Skin of body (tissue), 2 donors: ENCODE measurements around the gene DAPK3. TPM values are rescaled to one million over a fixed set of nuclear protein-coding genes. Genes with fewer than 3 reads are reported as not detected.
"Not testable (repeated sequence)": the region's sequence is repeated elsewhere in the genome, so short reads cannot be mapped to it uniquely, and the experiment has no call there.

Experiments
- DNase-seq: peaks from one replicate; lab custom pipeline; 2025; lab: John Stamatoyannopoulos, UW
- total RNA-seq: library from RNA; depleted of rRNA; stranded (reverse); fragments of >200 nt; gene quantifications from one replicate; pipeline ENCODE4 v1.2.3, GENCODE V29; 2014

DAPK3 gene
- total RNA-seq = 52.5 TPM

GRCh38 chr19:3970808-3971598, at the start of gene DAPK3:
DAPK3 (minus strand) TSS chr19:3971099; CDS start chr19:3969735, 1,364 bp downstream.
- DNase-seq = peak; percentile 97

- no peak for DNase-seq
Measured at GRCh38 chr19:4019578-4019977, 48.7 kb upstream of the DAPK3 start.

GRCh38 chr19:4018775-4019504, 48.0 kb upstream of the DAPK3 start:
- DNase-seq = no peak

- no peak for DNase-seq
Measured at GRCh38 chr19:4018140-4018613, 47.3 kb upstream of the DAPK3 start.

GRCh38 chr19:4016903-4017638, 46.2 kb upstream of the DAPK3 start:
- DNase-seq = no peak

- DNase-seq = no peak
Measured at GRCh38 chr19:4016486-4016885, 45.6 kb upstream of the DAPK3 start.

GRCh38 chr19:4015705-4016402, 45.0 kb upstream of the DAPK3 start:
- no peak for DNase-seq

- no peak for DNase-seq
Measured at GRCh38 chr19:4014541-4015491, 43.9 kb upstream of the DAPK3 start.

GRCh38 chr19:4013886-4014540, 43.1 kb upstream of the DAPK3 start:
- DNase-seq = no peak

GRCh38 chr19:4012975-4013634, 42.2 kb upstream of the DAPK3 start:
- no peak for DNase-seq

- DNase-seq = no peak
Measured at GRCh38 chr19:4012092-4012974, 41.4 kb upstream of the DAPK3 start.

GRCh38 chr19:4011430-4011829, 40.5 kb upstream of the DAPK3 start:
- not testable (repeated sequence) for DNase-seq

- DNase-seq = no peak
Measured at GRCh38 chr19:4010808-4011110, 39.9 kb upstream of the DAPK3 start.

GRCh38 chr19:4009990-4010807, 39.3 kb upstream of the DAPK3 start:
- no peak for DNase-seq

- DNase-seq = no peak
Measured at GRCh38 chr19:4007836-4008539, 37.1 kb upstream of the DAPK3 start.

- peak; percentile 94 for DNase-seq
Measured at GRCh38 chr19:4007021-4007835, 36.3 kb upstream of the DAPK3 start, which contains the start of gene PIAS4. PIAS4 (plus strand) TSS chr19:4007736; CDS start chr19:4007761, 25 bp downstream.
